ENCODE measurements around the gene JAZF1. TPM values are rescaled to one million over a fixed set of nuclear protein-coding genes. Genes with fewer than 3 reads are reported as not detected.

Gene JAZF1
- total and polyA plus RNA-seq, 2 of the 4 experiments (the other 2 are of a cell fraction) = 8.4 to 10.5 TPM

DNA sequence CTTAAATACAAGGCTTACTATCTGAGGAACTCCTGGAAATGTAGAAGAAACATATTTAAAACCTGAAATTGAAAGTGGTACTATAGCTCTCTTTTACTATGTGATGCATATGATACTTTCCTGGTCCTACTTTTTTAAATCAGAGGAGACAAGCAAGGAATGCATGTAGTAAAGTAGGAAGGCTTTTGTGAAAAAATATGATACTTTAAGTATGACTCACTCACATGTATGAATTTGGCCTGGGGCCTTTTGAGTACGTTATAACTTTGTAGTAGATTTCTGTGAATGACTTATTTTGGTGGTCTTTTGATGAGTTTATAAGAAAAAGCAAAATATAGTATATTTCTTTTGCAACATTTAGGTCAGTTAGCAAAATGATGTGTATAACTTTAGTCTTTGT, 386.8 kb downstream of the JAZF1 start:
- peak; percentile 67 for ATAC-seq (ENCODE audit: low read depth)
- H3K36me3 ChIP-seq (ENCODE audit: control insufficient read depth, insufficient read depth, low read length) = peaks cover 12% of the 10 kb centered on the region

More for the DNA sequence above, 386.8 kb downstream of the JAZF1 start:
- no peaks in the 10 kb centered on the region for H4K20me1 ChIP-seq (ENCODE audit: insufficient read depth, low read length)
- peaks cover 0 to 3% of the 10 kb centered on the region in 2 experiments; a peak in 2 of 4 replicates for H3K79me1 ChIP-seq (ENCODE audit: low read depth in 1 of 2, low read length in 2 of 2)
- H3K27me3 ChIP-seq (ENCODE audit: control insufficient read depth, insufficient read depth, low read length) = no peaks in the 10 kb centered on the region
- H3K4me1 ChIP-seq (ENCODE audit: control insufficient read depth, insufficient read depth, low read length) = no peaks in the 10 kb centered on the region
- in situ Hi-C loops (cut with MboI; ENCODE audit: low sequenced_read_pairs) = loop anchor here (25.0 kb wide), 1 partner anchor 219 kb away; no protein-coding TSS in a partner anchor
- H3K9me1 ChIP-seq (ENCODE audit: insufficient read depth, low read length) = no peaks in the 10 kb centered on the region; the same call in 1 of the 2 replicates
- TF ChIP-seq SMC3 (IDR thresholded peaks at IDR 0.05; ENCODE audit: low read depth, low read length) = no peak
- 0 out of 2 replicates have a peak, but pooled peaks have one; percentile 16 for TF ChIP-seq FOS (IDR thresholded peaks at IDR 0.05; ENCODE audit: low read depth, low read length)
- no peak overlapping the region for H3K56ac ChIP-seq (ENCODE audit: extremely low read depth, insufficient read depth, low read length)
- H2BK120ac ChIP-seq (ENCODE audit: low read depth, low read length) = no peak overlapping the region
- no peak overlapping the region for H2AK5ac ChIP-seq (ENCODE audit: low read depth, low read length)
- no peak overlapping the region for H3K4me2 ChIP-seq (ENCODE audit: low read depth, low read length)
- H4K5ac ChIP-seq (ENCODE audit: low read depth, low read length) = no peak overlapping the region
- POLR2A ChIA-PET (ENCODE audit: unreplicated experiment) = no interaction called here
- H2AFZ ChIP-seq (replicated peaks; ENCODE audit: low read length, poor library complexity) = no peak overlapping the region
- H2BK20ac ChIP-seq (ENCODE audit: low read depth, low read length) = no peak overlapping the region
- no peak overlapping the region for H2BK5ac ChIP-seq (ENCODE audit: low read depth, low read length, poor library complexity, severe bottlenecking)
- H3K27ac ChIP-seq (ENCODE audit: insufficient read depth, low read length) = no peak overlapping the region
- no peak overlapping the region for H2BK15ac ChIP-seq (ENCODE audit: low read depth, low read length)
- peak; percentile 60 for DNase-seq
- no peak overlapping the region for H4K91ac ChIP-seq (ENCODE audit: insufficient read depth, low read depth, low read length)
- no peak overlapping the region for H3K9ac ChIP-seq (ENCODE audit: low read depth, low read length)
- dilution Hi-C loops (cut with HindIII; ENCODE audit: low sequenced_read_pairs, unreplicated experiment) = no loop called here
- no peaks in the 10 kb centered on the region for H3K9me3 ChIP-seq (ENCODE audit: control insufficient read depth, insufficient read depth, low read length)
- H3K4me3 ChIP-seq (ENCODE audit: insufficient read depth, low read depth, low read length) = no peak overlapping the region
- CTCF ChIA-PET = no interaction called here
- no peak overlapping the region for H2AK9ac ChIP-seq (replicated peaks; ENCODE audit: low read depth, low read length, poor library complexity)
- H3K14ac ChIP-seq (replicated peaks; ENCODE audit: low read depth, low read length) = no peak overlapping the region
- no peak overlapping the region for H3K23ac ChIP-seq (ENCODE audit: low read depth, low read length)
- no CpG with 5 or more reads among the region's 1 CpG for WGBS, 2 experiments (ENCODE audit: extremely low coverage in 2 of 2, insufficient read length in 1 of 2)
- H3K4ac ChIP-seq (ENCODE audit: low read depth, low read length) = no peak overlapping the region
- H3K18ac ChIP-seq (ENCODE audit: low read depth, low read length) = no peak overlapping the region
- intact Hi-C loops (cut with micrococcal nuclease) = no loop called here
- H4K8ac ChIP-seq (ENCODE audit: low read depth in 2 of 2, low read length in 2 of 2) = no peak overlapping the region
- BruUV-seq (replicated peaks) = no TSS peak

Data from IMR-90 (cell line).